CD4-positive, alpha-beta T cell treated with Interleukin-15 for 4 hours (primary cell): ENCODE data around the gene CARMIL3.

ENCODE experiments used
- DNase-seq: peaks from one replicate; pipeline ENCODE4 v3.0.0-alpha.2; 2020; ENCODE audit warnings: low spot score

CARMIL3 gene

DNA sequence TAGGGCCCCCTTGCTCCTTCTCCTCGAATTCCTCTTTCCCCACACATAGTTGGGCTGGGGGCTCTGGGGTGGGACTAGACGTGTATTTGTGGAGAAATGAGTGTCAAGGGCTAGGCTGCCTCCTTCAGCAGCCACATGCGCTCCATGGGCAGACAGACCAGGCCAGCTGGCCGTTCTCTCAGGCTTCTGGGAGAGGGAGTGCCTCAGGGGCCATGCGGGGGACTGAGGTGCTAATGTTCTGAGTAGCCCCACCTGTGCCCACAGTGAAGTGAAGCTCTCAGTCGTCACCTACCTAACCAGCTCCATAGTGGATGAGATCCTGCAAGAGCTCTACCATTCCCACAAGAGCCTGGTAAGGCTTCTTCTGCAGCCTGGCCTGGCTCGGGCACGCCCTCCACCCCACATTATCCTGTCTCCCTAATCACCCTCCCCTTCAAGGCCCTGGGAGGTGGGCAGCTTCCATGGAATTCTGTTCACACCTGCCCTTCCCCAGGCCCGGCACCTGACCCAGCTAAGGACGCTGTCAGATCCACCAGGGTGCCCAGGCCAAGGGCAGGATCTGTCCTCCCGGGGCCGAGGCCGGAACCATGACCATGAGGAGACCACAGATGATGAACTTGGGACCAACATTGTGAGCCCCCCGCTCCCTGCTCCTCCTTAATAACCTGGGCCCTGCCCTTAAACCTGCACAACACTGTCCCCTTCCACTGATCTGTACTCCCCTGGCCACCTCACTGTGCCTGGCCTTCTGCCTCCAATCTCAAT is 10.6 kb downstream of the CARMIL3 start:
- no peak for DNase-seq

DNA sequence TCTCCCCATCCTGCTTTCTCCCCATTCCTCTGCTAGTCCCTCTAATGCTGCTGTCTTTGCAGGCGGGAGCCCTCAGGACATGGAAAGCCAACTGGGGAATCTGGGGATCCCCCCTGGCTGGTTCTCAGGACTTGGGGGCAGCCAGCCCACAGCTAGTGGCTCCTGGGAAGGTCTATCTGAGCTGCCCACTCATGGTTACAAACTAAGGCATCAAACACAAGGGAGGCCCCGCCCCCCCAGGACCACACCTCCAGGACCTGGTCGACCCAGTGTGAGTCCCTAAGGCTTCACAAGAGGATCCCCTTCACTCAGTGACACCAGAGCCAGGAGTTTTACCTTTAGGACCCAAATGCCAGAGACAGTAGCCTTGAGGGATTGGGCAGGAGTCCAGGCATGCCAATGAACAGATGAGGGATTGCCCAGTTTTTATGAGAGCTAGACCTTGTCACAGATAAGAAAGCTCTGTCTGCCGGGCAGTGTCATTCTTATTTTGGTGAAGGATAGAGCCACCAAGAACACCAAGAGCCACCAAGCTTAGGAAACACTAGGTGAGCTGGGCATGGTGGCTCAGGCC is 11.5 kb downstream of the CARMIL3 start:
- DNase-seq: no peak

DNA sequence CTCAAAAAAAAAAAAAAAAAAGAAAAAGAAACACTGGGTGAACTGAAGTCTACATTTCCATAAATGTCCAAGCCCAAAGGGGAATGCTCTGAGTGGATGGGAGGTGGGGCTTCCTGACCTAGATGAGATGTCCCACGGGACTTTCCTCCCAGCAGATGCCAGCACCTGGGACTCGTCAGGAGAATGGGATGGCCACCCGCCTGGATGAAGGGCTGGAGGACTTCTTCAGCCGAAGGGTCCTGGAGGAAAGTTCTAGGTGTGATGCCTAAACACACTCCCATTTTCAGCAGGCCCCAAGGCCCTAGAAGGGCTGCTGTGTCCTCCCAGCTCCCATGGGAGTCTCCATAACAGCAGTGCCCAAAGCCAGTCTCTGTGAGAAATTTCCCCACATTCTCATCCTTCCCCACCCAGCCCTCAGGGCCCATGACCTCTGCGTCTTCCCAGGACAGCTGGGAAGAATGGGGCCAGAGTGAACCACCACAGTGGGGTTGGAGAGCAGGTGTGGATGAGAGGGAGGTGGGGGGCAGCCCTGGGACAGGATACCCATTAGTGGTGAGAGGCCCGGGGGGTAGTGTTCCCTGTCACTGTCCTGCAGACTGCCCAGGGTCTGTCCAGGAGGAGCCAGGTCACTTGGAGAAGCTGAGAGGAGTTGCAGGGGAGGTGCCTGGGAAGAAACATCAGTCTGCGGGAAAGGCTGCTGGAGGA is 12.4 kb downstream of the CARMIL3 start:
- no peak for DNase-seq

DNA sequence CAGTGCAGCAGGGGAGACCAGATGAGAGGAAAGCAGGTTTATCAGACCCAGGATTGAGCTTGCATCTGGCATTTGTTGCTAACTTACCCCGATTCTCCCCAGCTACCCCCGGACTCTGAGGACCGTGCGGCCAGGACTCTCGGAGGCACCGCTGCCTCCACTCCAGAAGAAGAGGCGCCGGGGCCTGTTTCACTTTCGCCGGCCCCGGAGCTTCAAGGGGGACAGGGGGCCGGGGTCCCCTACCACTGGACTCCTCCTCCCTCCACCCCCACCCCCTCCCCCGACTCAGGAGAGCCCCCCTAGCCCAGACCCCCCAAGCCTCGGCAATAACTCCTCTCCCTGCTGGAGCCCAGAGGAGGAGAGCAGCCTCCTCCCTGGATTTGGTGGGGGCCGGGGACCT is 13.0 kb downstream of the CARMIL3 start:
- DNase-seq: no peak

DNA sequence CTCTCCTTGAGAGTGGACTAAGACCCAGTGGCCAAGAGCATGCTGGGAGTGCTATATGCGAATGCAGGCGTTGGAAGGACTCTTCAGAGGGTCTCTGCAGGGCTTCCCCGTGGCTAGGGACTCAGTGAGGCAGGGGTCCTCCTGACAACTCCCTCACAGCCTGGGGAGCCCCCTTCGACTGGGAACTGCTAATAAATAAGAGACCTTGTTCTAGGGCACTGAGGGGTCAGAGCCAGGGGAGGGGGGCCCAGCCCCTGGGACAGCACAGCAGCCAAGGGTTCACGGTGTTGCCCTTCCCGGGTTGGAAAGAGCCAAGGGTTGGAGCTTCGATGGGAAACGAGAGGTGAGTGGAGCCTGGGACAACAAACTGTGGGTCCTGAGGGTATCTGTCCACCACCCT is 13.6 kb downstream of the CARMIL3 start:
- DNase-seq: no peak

DNA sequence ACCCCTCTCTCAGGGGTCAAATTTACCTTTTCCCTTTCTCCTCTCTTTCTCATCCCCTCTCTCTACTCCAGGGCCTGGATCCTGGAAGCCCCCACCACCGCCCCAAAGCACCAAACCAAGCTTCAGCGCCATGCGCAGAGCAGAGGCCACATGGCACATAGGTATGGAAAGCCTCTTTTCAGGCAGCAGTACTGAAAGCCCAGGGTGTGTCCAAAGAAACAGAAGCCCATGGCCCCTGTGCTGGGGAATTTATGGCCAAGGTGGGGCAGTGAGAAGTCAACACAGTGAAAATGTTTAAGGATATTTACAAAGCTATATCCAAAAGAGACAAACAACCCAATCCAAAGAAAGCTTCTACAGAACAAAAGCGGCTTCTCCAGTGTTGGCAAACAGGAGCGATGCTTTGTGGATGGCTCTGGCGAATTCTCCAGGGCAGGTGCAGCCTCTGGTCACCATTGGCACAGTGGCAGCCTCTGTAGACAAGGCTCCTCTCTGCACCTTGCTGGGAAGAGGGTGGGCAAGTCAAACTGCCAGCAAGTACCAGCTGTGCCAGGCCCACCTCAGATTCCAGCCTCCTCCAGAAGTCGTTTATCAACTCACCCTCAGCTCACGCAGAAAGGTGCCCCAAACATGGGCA is 14.8 kb downstream of the CARMIL3 start:
- DNase-seq: no peak

DNA sequence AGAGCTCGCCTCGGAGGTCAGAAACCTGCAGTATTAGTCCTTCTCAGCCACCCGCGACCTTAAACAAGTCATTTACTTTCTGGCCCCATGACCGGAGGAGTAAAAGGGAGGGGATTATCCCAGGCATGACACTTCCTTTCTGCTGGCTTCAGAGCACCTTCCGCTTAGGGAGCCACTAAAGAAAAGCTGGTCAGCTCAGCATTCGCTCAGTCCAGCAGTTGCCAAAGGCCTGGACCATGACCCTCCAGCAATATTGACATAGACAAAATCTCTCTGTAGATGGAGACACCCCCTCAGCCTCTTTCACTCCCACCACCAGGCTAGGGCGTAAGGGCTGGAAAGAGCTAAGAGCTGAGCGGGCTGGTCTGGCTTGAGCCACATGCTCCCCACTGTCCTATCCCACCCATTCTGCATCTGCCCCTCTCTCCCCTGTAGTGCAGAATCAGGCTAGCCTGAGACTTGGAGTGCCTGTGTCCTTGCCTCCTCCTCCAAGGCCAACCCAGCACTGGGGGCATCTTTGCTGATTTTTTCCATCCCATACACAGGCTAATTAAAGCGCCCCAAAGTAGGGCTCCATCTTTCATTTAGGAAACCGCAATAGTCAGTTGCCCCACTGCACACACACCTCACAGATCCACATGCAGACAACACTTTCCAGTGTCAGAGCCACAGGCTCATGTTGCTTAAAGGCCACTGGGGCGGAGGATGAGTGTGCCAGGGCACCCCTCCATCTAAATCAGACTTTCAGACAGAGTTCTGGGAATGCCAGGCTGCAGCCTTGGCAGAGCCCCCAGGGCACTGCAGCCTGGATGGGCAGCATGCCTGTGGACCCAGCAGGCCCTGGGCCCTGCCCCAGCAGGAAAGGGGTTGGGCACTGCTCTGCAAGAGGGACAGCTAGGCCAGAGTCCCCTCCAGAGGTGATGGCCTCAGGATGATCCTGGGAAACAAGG is 15.6 kb downstream of the CARMIL3 start:
- no peak for DNase-seq

DNA sequence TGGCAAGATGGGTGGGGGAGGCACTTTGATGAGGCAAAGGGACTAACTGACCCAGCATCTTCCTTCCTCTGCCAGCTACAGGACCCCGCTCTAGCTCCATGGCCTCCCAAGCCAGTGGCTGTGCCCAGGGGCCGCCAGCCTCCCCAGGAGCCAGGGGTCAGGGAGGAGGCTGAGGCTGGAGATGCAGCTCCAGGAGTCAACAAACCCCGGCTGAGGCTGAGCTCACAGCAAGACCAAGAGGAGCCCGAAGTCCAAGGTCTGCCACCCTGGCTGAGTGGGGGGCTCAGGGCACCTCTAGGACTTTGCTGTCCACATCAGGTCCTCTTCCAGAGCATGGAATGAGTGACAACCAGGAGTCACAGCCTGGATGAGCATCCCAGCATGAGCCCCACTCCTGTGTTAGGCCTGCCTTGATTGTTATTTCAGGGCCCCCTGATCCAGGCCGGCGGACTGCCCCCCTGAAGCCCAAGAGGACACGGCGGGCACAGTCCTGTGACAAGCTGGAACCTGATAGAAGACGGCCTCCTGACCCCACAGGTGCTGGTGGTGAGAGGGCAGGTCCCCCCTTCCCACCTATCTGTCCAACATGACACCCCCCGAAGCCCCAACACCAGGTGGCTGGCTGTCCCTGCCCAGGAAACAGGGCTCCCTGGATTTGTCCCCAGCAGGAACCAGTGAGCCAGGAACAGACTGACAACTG is 17.1 kb downstream of the CARMIL3 start:
- no peak for DNase-seq

DNA sequence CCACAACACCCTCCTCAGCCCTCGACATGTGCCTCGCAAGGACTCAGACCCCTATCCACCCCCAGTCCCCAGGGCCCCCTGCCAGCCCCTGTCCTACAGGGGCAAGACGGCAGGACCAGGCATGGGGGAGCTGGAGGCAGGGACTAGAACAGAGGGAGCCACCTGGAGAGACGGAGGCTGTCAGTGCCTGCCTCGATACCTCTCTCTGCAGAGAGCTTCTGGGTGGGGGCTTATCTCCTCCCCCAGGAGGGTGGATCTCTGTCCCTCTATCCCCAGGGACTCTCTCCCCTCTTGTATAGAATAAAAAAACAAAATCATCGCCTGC is 17.6 kb downstream of the CARMIL3 start:
- no peak for DNase-seq

DNA sequence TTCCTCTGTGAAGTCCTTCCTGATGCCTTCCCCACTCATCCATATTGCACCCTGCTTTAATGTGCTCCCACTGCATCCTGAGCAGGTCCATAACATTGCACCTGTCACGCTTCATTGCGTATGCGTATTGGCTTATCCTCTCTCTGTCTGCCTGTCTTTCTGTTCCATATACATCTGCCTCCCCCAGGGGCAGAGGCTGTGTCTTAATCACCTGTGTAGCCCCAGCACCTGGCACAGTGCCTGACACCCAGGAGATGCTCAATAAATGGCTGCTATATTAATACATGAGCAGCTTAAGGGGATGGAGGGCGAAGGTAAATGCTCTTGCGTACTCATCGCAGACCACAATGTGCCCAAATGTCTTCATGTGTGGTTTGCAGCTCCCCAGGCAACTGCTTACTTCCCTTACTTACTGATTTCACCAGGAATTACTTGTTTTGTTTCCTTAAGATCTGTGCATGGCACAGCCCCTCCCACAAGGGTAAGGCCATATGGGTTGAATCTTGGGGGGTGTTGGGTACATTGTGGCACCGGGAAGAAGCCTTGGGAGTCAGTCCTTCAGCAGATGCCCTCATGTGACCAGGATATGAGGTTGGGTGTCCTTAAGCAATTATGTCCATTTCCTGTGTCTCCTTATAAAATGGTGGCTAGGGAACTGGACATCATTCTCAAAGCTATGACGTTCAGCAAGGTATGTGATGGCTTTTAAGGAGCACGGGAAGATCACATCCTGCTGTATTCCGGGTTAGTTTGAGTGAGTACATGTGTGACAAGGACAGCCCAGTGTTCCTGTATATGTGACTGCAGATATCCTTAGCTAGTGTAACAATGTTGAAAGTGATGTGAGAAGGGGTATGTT is 18.7 kb downstream of the CARMIL3 start:
- DNase-seq: no peak

DNA sequence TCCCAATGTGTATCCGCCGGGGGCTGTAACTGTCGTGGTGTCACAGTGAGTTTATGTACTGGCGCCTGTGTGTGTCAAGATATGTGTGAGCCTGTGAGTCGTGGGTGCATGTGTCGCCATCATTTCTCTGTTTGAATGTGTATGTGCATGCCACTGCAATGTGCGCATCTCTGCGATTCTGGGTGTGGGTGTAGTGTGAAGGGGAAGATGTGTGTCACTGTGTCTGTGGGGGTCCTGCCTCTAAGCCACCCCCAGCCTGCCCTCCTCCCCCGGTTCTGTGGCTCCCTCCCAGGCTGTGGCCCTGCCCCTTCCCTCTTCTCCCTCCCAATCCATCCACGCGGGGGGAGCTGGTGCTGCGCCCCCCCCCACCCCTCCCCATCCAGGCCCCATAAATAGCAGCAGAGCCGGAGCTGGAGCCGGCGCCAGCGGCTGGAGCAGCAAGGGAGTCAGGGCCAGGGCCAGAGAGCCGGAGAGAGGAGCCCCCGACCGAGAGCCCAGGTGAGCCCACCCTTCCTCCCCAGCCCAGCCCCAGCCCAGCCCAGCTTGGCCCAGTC is 19.4 kb downstream of the CARMIL3 start, which contains the start of gene CPNE6:
CPNE6 (plus strand) TSS at position 419 of the 554 bp plus-strand sequence. CDS start 1,375 bp downstream, outside the sequence.
- DNase-seq: no peak

DNA sequence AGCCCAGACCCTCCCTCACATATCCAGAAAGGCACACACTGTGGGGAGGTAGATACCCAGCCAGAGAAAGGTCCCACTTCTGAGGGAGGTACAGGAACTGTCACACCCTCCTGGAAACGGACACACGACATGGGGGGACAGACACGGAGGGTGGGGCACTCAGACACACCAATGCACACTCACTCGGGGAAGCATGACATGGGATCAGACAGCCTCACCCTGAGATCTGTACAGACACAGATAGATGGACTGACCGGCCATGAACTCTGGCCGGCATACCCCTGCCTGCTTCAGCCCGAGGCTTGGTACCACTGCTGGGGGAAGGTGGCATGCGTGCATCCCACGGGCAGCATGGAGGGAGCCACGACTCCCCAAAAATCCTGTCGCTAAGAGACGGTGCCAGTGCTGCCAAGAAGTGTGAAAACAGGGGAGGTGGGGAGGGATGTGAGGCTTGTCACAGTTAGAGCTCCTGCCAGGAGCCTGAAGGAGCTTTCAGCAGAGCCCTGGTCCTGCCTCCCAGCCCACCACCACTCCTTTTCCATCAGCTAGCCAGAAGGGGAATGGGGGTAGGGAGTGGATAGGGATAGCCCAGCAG is 20.1 kb downstream of the CARMIL3 start:
- no peak for DNase-seq

DNA sequence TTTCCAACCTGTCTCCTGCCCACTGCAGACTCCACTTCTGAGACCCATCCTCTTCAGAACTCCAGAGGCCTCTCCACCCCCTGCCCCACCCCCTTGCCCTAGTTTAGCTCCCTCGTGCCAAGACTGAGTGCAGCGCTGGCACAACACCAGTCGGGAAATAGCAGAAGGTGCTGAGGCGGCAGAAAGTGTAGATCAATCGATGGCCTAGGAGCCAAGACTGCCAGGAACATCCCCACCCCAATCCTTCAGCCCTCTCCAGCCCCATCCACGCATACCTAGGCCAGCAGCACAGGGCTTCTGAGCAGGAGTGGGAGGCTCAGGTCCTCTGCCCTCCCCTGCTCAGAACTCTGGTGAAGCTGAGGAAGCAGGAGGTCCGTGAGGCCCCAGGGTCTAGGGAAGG is 20.6 kb downstream of the CARMIL3 start:
- DNase-seq: no peak

DNA sequence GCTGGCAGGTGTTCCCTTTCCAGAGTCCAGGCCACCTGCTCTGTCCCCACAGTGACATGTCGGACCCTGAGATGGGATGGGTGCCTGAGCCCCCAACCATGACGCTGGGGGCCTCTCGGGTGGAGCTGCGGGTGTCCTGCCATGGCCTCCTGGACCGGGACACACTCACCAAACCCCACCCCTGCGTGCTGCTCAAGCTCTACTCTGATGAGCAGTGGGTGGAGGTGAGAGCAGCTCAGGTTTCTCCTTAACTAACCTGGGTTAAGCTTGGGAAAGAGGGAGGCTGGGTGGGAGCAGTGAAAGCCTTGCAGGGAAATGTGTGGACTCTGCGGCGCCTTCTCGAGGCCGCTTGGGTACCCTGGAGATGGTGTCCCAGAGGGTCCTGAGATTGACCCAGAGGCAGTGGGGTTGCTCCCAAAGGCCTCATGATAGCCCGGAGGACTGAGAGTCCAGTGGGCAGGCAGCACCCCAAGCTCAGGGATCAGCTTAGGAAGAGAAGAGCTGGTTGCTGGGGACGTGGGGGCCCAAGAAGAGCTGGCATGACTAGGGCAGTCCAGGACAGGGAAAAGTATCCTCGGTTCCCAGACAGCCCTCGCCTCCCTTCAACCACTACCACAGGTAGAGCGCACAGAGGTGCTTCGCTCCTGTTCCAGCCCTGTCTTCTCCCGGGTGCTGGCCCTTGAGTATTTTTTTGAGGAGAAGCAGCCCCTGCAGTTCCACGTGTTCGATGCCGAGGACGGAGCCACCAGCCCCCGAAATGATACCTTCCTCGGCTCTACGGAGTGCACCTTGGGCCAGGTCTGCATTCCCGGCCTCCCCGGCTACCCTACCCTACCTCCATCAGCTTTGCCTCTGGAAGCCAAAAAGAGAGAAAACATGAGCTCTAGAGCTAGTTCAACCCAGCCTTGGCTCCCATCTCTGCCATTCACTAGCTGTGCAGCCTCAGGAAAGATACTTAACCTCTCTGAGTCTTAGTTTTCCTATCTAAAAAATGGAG is 21.4 kb downstream of the CARMIL3 start:
- no peak for DNase-seq

DNA sequence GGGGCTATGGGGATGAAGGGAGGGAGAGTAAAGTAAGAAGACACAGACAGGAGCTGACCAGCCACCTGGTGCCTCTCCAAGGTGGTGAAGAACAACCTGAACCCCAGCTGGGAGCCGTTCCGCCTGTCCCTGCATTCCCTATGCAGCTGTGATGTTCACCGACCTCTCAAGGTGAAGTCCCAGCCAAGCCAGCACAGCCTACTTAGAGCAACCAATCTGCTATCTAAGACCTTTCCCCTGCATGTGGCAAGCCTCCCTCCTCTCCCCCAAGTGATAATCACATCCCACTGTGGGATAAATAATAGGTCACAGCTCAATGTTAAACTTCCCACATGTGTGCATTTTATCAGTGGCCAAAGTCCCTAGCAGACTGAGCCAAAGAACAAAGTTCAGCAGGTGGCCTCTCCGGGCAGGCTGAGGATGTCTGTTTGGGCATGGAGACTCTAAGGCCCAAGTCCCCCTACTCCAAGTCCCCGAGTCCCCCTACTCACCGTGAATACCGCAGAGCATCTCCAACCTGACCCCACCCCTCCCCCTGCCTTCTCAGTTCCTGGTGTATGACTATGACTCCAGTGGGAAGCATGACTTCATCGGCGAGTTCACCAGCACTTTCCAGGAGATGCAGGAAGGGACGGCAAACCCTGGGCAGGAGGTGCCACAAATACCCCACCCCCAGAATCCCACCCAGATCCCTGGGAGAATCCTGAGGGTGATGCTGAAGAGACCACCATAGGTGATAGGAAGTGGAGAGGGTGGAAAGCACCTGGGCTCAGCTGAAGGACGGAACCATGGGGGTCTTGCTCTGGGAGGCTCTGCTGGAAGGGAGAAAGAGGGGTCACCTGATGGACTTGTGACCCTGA is 23.0 kb downstream of the CARMIL3 start:
- no peak for DNase-seq

DNA sequence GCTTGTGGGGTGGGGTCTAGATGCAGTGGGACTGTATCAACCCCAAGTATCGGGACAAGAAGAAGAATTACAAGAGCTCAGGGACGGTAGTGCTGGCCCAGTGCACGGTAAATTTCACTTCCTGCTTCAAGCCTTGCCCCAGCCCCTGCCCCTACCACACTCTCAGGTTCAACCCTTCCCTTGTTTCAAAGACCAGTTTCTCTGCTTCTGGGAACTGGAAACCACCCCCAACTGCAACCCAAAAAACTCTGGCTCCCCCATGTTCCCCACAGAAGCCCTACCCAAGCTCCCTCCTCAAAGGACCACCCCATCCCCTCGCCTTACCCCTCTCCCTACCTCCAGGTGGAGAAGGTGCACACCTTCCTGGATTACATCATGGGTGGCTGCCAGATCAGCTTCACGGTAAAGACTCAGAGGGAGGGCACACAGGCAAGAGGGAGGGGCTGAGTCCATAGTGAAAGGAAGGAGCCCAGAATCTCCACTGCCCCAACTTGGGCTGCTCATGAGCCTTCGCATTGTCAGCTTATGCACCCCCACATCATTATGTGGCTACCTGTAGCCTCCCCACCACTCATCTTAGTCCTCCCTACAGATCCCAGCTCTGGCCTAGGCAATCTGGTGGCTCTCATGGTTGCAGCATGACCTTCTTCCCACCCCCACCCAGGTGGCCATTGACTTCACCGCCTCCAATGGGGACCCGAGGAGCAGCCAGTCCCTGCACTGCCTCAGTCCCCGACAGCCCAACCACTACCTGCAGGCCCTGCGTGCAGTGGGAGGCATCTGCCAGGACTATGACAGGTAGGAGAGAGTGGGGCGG is 23.9 kb downstream of the CARMIL3 start:
- DNase-seq: no peak

DNA sequence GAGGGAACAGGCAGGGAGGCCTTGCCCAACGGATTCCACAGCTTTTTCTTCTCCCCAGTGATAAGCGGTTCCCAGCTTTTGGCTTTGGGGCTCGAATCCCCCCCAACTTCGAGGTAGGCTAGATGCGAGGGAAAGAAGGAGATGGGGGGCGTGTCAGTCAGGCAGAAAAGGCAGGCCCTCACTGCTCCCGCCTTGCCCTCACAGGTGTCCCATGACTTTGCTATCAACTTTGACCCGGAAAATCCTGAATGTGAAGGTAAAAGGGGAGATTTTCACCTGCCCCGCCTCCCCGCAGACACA is 24.4 kb downstream of the CARMIL3 start:
- DNase-seq: no peak
